Measurements from ENCODE around the gene SPOCK1.
"Not testable (repeated sequence)": the region's sequence is repeated elsewhere in the genome, so short reads cannot be mapped to it uniquely, and the experiment has no call there.

Gene SPOCK1

DNA sequence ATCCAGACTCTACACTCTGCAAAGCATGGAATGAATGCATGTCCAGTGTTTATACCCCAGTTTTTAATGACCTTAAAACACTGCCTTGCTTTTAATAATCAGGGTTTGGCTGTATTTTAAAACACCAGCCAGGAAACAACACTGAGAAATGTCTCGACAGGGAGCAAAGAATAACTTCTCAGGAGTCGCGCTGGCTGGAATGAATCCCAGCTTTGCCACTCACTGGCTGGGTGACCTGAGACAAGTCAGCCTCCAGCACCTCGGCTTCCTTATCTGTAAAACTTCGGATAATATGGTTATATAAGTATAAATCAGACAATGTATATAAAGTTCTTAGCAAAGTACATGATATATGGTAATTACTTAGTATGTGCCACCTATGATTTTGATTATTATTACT is 505.0 kb downstream of the SPOCK1 start:
- DNase-seq = no peak

DNA sequence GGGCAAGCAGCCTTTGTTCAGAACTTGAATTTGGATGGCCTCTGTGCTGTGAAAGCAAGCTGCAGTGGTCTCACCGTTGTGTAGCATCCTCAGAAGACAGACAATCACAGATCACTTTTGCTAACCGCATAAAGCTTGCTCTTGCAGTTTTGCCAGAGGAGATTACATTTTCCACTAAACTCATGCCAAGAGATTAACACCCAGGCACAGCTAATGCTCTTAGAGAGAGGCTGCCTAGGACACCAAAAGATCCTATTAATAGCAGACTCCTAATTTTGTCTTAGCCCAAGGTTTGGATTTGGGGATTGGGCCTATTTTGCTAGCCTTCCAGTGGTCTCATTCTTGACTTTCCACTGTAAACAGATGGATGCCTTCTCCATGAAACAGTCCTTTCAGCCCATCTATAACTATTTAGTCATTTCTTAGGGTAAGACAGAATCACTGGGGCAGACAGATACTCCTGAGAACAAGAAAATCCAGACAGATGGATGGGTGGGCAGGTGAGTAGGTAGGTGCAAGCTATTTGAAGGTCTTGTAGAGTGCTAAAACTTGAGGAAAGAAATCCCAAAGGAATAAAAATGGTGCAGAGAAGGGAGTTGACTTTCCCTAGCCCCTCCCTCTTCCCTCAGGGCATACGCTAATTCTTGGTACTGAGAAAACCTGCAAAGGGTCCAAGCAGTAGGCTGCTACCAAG is 506.2 kb downstream of the SPOCK1 start:
- DNase-seq = no peak

DNA sequence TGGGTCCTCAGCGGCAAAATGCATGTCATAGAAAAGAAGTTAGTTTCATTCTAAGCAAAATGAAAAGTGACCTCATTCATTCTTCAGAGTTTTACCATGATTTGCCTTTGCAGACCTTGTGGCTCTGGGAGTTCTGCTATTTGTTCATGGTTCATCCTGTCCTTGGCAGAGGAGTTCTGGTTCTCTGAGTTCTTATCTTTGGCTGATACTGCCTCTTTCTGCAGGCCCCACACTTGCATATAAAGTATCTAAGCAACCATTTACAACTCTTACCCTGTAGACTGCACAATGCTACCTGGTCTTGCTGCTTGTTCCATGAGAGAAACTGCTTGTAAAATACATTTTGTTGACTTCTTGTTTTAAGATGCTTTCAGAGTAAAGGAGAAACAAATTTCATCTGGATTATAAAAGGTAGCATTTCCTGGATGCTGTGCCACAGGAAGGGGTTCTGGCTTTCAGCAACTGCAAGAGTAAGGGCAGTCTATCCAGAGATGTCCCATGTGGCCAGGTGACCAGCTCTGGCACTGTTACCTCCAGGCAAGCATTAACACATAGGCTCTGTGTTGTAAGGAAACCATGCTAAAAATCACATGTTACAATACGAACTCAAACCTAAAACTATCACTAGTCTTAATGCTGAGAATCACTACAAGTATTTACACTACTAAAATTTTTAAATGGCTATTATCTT is 513.2 kb downstream of the SPOCK1 start:
- DNase-seq = no peak

DNA sequence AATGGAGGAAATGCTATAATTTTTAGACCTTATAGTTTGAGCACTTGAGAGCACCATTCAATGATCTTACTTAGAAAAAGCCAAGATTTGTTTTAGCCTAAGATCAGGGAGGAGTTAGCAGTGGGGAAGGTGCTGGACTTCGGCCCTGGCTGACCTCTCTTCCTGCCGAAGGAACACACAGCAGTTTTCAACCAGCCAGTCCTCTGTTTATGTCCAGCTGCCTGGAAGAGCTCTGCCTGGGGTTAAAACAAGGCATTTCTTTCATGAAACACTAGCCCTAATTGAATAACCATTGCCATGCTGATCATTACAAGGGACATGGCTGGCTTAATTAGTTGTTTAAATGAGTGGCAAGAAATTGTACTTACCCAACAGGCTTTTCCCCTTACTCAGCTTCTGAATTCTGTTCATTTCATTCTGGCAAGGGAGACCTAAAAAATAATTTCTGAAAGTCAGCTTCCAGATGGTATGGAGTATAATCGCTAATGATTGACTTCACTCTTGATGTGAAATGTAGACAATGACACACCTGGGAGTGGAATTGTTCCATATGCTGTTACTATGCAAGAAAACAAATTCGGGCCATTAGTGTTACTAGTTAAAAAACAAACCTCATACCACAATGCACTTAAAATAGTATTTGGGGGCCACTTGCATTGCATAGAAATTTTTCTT is 514.2 kb downstream of the SPOCK1 start:
- no peak for DNase-seq

DNA sequence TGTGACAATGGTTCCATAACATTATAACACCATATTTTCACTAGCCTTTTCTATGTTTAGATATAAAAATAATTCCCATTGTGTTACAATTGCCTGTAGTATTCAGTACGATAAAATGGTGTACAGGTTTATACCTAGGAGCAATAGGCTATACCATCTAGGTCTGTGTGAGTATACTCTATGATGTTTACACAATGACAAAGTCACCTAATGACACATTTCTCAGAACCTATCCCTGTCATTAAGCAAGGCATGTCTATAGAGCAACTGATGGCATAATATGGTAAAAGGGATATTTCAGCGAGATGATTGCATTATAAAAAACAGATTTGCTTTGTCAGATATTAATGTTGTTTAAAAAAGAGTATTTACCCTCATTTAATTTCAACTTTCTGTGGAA is 517.2 kb downstream of the SPOCK1 start:
- DNase-seq = no peak

DNA sequence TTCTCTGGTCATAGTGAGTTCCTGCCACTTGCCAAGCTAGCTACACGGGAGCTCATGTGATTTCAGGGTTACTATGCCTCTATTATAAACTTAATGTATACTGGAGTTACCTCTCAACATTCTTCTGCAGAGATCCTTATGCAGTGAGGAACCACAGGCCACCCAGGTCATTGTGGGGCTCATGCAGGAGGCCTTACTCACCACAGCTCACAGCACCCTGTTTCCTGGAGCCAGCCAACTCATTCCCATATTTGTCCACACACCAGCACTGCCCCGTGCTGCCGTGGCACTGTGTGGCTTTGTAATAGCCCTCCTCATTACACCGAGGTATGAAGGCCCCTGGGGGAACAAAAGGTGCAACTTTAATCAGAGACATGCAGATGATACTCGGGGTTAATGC is 520.0 kb downstream of the SPOCK1 start:
- no peak for DNase-seq

DNA sequence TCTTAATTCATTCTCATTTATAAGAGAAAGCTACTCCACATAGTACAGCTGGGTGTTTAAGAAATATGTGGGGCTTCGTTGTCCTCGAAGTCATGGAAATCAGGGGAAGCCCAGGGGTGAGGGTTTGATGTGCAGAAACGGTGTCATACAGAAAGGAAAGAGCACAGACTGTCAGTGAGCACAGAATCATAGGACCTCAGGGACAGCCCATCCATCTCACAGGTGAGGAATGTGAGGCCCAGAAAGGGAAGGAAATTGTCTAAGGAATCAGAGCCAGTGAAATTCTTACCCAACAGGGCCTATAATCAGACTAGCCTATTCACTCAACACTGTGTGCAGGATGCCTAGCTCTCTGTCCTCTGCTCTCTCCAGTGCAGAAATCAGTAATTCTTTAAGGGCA is 535.6 kb downstream of the SPOCK1 start:
- no peak for DNase-seq

DNA sequence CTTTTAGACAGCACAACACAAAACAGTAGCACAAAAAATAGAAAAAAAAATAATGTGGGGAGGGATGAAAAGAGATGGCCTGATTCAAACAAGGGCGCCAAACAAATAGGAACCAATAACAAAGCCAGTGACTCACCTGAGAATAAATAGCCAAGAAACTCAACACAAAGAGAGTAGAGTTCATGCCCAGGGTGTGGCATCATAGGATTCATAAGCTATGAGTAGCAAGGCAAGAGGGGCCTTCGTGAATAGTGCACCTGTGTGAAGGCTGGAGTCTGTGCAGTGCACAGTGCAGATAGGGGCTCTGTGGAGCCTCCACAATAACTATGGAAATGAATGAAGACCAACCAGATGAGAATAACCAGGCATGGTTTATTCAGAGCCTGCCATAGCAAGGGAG is 541.7 kb downstream of the SPOCK1 start:
- no peak for DNase-seq

DNA sequence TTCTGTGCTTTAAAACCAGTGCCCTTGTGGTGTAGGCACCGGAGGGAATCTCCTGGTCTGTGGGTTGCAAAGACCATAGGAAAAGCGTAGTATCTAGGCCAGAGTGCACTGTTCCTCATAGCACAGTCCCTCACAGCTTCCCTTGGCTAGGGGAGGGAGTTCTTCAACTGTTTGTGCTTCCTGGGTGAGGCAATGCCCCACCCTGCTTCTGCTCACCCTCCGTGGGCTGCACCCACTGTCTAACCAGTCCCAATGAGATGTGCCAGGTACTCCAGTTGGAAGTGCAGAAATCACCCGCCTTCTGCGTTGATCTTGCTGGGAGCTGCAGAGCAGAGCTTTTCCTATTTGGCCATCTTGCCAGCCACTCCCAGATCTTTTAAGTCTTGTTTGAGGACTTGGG is 545.0 kb downstream of the SPOCK1 start:
- not testable (repeated sequence) for DNase-seq

DNA sequence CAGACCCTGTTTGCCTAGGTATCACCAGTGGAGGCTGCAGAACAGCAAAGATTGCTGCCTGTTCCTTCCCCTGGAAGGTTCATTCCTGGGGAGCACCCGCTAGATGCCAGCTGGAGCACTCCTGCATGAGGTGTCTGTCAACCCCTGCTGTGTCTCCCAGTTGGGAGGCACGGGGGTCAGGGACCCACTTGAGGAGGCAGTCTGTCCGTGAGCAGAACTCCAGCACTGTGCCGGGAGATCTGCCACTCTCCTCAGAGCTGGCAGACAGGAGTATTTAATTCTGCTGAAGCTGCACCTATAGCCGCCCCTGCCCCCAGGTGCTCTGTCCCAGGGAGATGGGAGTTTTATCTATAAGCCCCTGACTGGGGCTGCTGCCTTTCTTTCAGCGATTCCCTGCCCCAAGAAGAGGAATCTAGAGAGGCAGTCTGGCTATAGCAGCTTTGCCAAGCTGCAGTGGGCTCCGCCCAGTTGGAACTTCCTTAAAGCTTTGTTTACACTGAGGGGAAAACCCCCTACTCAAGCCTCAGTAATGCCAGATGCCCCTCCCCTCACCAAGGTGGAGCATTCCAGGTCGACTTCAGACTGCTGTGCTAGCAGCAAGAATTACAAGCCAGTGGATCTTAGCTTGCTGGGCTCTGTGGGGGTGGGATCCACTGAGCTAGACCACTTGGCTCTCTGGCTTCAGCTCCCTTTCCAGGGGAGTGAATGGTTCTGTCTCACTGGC is 545.6 kb downstream of the SPOCK1 start:
- DNase-seq = not testable (repeated sequence)

DNA sequence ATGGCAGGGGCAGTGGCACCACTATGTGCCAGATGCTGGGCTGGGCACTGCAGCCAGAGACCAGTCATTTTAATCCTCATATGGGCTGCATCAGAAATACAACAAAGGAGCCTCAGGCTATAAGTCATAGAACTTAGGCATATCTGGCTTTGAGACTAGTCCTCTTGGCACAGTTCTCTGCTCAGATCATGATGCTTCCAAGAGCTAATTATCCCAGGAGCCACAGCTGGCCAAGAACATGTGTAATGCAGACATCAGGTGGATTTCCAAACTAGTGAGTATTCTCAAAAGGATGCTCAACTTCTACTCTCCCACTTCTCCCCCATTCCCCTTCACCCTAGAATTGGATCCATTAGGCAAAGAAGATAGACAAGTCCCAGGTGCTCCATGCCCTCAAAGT is 571.6 kb downstream of the SPOCK1 start:
- DNase-seq = no peak

DNA sequence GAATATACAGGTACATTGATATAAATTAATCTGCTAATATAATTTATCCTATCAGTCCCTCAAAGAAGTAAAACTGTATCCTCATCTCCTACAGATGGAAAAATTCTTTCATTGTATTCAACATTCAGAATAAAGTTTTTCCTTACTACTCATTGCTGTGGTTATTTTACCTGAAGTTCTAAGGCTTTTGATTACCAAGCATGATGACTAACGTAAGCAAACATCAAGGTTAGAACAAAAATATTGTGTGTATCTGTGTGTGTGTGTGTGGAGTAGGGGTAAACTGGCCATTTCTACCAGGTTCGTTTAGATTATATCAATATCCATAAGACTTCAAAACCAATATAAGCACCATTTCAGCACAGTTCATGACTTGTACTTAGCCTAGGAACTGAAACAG is 573.1 kb downstream of the SPOCK1 start:
- DNase-seq = no peak
